HL-60 (cell line): ENCODE results near the gene ID4.

Experiments used
- DNase-seq, 2 experiments: peaks; one replicate each; pipeline ENCODE4 v3.0.0-alpha.2; 2010 to 2020; ENCODE audit warnings: low read depth in 1 of 2, low spot score in 1 of 2
- H3K27ac ChIP-seq: fragments of 250-450 bp; sonication (Bioruptor Pico); replicated peaks from 2 replicates; pipeline ENCODE4 v1.5.1; 2020; ENCODE audit warnings: mild to moderate bottlenecking, moderate library complexity
- H3K27me3 ChIP-seq: fragments of 250-450 bp; sonication (Bioruptor Pico); 2 replicates; pipeline ENCODE4 v1.5.1; 2021; ENCODE audit warnings: mild to moderate bottlenecking, moderate library complexity; ENCODE audit not compliant: insufficient read depth, poor library complexity, severe bottlenecking
- H3K4me3 ChIP-seq: replicated peaks from 2 replicates; pipeline ENCODE4 v1.5.1; 2011; ENCODE audit warnings: mild to moderate bottlenecking, control low read depth, low read length; ENCODE audit not compliant: insufficient read depth
- GABPA ChIP-seq: IDR thresholded peaks from 2 replicates; pipeline ENCODE4 v1.6.1; 2012; ENCODE audit warnings: low read depth
- POLR2AphosphoS5 ChIP-seq: IDR thresholded peaks from 2 replicates; pipeline ENCODE4 v1.6.1; 2012; ENCODE audit warnings: low read depth
- SPI1 ChIP-seq: IDR thresholded peaks from 2 replicates; pipeline ENCODE4 v1.6.1; 2012; ENCODE audit warnings: low read depth, mild to moderate bottlenecking, borderline replicate concordance
- TF ChIP-seq, protein P1 (sequence below): IDR thresholded peaks from 2 replicates; pipeline ENCODE4 v1.6.1; 2012; ENCODE audit warnings: low read depth; ENCODE audit not compliant: insufficient replicate concordance
- TF ChIP-seq, protein P2 (sequence below): IDR thresholded peaks from one replicate; pipeline ENCODE4 v1.5.1; 2011; ENCODE audit warnings: low read length, control low read depth, inconsistent platforms; ENCODE audit not compliant: insufficient read depth

The ID4 gene

DNA sequence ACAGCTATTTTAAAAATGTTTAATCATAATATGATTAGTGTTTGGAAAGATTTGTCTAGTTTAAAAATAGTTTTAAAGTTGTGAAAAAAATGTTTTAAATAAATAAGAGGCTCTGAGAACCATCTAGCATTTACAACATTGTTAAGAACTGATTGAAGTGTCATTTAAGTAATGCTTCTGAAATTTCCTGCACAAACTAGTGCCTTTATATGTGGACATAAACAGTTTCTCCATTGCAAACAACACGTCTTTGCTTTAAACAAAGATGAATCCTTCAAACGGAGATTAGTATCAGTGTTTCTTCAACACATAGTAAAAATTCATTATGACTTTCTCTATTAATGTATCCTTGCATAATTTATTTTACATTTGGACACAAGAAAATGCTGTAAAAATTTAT, 45.9 kb upstream of the ID4 start:
- no peaks in the 10 kb centered on the region for H3K27me3 ChIP-seq
- TF ChIP-seq, protein P1, sequence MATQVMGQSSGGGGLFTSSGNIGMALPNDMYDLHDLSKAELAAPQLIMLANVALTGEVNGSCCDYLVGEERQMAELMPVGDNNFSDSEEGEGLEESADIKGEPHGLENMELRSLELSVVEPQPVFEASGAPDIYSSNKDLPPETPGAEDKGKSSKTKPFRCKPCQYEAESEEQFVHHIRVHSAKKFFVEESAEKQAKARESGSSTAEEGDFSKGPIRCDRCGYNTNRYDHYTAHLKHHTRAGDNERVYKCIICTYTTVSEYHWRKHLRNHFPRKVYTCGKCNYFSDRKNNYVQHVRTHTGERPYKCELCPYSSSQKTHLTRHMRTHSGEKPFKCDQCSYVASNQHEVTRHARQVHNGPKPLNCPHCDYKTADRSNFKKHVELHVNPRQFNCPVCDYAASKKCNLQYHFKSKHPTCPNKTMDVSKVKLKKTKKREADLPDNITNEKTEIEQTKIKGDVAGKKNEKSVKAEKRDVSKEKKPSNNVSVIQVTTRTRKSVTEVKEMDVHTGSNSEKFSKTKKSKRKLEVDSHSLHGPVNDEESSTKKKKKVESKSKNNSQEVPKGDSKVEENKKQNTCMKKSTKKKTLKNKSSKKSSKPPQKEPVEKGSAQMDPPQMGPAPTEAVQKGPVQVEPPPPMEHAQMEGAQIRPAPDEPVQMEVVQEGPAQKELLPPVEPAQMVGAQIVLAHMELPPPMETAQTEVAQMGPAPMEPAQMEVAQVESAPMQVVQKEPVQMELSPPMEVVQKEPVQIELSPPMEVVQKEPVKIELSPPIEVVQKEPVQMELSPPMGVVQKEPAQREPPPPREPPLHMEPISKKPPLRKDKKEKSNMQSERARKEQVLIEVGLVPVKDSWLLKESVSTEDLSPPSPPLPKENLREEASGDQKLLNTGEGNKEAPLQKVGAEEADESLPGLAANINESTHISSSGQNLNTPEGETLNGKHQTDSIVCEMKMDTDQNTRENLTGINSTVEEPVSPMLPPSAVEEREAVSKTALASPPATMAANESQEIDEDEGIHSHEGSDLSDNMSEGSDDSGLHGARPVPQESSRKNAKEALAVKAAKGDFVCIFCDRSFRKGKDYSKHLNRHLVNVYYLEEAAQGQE = no peak
- TF ChIP-seq, protein P2, sequence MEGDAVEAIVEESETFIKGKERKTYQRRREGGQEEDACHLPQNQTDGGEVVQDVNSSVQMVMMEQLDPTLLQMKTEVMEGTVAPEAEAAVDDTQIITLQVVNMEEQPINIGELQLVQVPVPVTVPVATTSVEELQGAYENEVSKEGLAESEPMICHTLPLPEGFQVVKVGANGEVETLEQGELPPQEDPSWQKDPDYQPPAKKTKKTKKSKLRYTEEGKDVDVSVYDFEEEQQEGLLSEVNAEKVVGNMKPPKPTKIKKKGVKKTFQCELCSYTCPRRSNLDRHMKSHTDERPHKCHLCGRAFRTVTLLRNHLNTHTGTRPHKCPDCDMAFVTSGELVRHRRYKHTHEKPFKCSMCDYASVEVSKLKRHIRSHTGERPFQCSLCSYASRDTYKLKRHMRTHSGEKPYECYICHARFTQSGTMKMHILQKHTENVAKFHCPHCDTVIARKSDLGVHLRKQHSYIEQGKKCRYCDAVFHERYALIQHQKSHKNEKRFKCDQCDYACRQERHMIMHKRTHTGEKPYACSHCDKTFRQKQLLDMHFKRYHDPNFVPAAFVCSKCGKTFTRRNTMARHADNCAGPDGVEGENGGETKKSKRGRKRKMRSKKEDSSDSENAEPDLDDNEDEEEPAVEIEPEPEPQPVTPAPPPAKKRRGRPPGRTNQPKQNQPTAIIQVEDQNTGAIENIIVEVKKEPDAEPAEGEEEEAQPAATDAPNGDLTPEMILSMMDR = no peak
- TF ChIP-seq GABPA = no peak
- no peak for TF ChIP-seq POLR2AphosphoS5
- TF ChIP-seq SPI1 = no peak
- no peak overlapping the region for H3K4me3 ChIP-seq
- H3K27ac ChIP-seq = no peak overlapping the region
- no peak for DNase-seq

DNA sequence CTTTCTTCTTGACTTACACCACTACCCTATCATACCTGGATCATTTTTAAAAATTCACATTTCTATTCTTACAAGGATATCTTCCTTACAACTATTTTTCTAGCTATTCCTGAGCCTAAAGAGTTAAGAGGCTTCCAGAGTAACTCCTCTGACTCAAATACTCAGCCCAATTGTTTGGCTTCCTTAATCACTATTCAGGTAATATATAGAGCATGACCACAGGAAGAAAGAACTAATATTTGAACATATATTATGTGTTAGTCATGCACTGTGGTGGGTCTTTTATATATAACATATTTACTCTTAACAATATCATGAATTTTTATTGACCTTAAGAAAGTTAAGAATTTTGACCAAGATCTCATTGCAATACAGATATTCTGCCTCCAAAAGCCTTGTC, 42.0 kb upstream of the ID4 start:
- TF ChIP-seq, protein P2 = no peak
- no peak for TF ChIP-seq GABPA
- TF ChIP-seq, protein P1 = no peak
- no peak for TF ChIP-seq POLR2AphosphoS5
- no peak for TF ChIP-seq SPI1
- Histone ChIP-seq H3K27ac (no peak overlapping the region), H3K4me3 (no peak overlapping the region), H3K27me3 (no peaks in the 10 kb centered on the region)
- no peak for DNase-seq

DNA sequence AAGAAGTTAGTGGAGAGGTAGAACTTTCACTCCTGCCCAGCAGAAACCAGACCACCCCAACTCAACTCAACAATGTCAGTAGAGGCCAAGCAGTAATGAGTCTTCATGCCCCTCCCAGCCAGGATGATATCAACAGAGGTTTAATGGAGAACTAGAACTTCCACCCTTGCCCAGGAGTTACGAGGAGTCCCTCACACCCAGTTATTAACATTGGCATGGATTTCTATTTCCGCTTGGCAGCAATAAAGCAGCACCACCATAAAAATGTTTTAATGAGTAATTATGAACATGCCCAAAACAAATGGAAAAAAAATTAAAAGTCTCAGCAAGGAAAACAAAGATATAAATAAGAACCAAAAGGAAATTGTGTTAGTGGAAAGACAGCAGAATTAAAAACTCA, 40.7 kb upstream of the ID4 start:
- no peaks in the 10 kb centered on the region for H3K27me3 ChIP-seq
- DNase-seq = no peak
- TF ChIP-seq POLR2AphosphoS5 = no peak
- no peak for TF ChIP-seq GABPA
- TF ChIP-seq, protein P1 = no peak
- TF ChIP-seq SPI1 = no peak
- TF ChIP-seq, protein P2 = no peak
- no peak overlapping the region for H3K27ac ChIP-seq
- H3K4me3 ChIP-seq = no peak overlapping the region
